ENCODE results near the gene TEPSIN.

Gene TEPSIN

GRCh38 chr17:81183316-81183715 is 55.5 kb downstream of the TEPSIN start:
- DNase-seq (ENCODE audit: low spot score), result no peak

GRCh38 chr17:81182596-81182995 is 56.3 kb downstream of the TEPSIN start:
- no peak for DNase-seq (ENCODE audit: low spot score)

- no peak for DNase-seq (ENCODE audit: low spot score)
These were observed 57.1 kb downstream of the TEPSIN start for GRCh38 chr17:81181811-81182185.

DNA sequence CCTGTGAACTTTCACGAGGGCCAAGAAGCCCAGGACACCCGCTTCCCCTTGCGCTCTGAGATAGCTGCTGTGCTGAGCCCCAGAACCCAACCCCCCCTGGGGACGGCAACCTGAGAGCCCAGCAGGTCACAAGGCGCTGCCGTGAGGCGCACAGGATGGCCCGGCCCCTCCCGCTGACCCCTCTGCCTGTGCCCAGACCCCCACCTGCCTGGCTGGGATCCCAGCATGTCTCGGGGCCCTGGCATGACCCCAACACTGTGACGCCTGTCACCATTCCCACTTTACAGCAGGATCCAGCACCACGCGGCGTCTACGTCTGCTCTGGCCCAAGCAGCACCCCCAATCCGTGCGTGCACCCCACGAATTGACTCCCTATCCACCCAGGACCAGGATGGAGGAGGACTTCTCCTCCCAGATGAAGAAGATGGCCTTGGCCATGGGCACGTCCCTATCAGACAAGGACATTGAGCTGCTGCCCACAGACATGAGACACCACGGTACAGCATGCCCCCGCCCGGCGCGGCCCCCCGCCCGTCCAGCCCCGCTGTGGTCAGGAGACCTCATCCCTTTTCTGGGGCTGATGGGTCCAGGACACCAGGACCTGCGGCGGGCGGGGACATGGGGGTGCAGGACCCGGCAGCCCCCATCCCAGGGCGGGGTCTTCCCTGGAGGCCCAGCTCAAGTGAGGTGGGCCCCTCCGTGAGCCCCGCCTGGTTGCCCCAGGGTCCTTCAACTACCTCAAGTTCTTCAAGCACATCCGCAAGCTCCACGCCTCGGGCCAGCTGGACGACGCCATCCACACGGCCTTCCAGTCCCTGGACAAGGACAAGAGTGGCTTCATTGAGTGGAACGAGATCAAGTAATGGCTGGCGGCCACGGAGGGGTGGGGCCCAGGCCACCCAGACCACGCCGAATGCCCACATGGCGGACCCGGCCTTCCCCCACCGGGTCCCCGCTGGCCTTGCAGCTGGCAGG is 57.7 kb downstream of the TEPSIN start:
- no peak for DNase-seq (ENCODE audit: low spot score)

- DNase-seq (ENCODE audit: low spot score), result no peak
These were observed 59.0 kb downstream of the TEPSIN start for GRCh38 chr17:81179861-81180260.

DNA sequence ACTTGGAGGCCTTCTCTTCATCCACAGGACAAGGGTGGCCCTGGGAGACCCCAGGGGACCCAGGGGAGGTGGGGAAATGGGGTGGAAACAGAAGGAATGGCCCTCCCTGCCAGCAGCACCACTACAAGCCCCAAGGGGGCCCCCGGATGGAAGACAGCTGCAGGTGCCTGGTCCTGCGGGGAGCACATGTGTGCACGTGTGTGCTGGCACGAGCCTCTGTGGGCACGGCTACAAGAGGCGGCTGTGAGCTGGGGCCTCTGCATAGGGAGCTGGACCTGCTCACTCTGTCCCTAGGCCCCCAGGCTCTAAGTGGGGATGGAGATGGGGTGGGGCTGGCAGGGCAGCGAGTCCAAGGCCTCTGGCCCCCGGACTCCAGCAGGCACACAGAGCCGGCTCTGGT is 59.6 kb downstream of the TEPSIN start:
- no peak for DNase-seq (ENCODE audit: low spot score)

Measured in HuH-7.5 (cell line).